Esophagus muscularis mucosa (tissue), 3 donors: ENCODE results near the gene ZFHX2.

Source experiments
- POLR2A ChIP-seq: fragments of 450-650 bp; IDR thresholded peaks from one replicate; pipeline ENCODE4 v1.6.1; 2017; ENCODE audit warnings: antibody characterized with exemption, moderate library complexity, mild to moderate bottlenecking, low read depth
- POLR2AphosphoS5 ChIP-seq, 2 donors: sonication (generic); formaldehyde crosslinking; IDR thresholded peaks; one replicate each; pipeline ENCODE4 v1.6.1; 2017; ENCODE audit warnings: antibody characterized with exemption in 2 of 2
- TF ChIP-seq, protein P1 (sequence below), 3 experiments: fragments of 200-600 bp in 2 of 3; fragments of 450-650 bp in 1 of 3; sonication (generic) in 2 of 3; IDR thresholded peaks; one replicate each; pipeline ENCODE4 v1.5.1; 2017 to 2019; ENCODE audit warnings: antibody characterized with exemption in 3 of 3, mild to moderate bottlenecking in 2 of 3, moderate library complexity in 1 of 3

DNA sequence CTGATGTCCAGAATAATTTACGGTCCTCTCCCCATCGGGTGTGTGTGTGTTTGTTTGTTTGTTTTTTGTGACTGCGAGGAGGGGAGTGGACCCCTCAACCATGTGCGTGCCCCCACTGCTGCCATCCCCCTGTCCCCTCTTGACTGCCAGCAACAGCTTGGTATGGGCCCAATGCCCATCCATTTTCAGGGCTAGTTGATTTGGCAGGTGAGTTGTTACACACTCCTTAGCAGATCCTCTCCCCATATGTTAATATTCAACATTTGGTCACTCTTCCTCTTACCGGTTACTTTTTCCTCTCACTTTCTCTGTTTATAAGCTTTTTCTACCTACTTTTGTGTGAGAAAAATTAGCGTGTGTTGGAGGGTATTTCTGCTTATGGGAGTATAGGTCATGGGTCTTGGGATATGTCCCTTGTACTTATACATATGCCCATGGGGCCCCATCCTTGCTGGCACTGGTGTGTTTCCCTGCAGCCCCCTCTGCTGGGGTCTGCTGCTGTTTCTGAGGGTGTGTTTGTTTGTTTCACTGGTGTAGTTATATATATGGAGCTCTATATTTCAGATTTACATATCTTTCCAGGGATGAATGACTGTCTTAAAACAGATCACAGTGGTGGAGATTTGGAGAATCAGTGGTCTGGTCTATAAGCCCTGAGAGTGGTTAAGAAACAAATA, 33.8 kb downstream of the ZFHX2 start:
- TF ChIP-seq, protein P1, sequence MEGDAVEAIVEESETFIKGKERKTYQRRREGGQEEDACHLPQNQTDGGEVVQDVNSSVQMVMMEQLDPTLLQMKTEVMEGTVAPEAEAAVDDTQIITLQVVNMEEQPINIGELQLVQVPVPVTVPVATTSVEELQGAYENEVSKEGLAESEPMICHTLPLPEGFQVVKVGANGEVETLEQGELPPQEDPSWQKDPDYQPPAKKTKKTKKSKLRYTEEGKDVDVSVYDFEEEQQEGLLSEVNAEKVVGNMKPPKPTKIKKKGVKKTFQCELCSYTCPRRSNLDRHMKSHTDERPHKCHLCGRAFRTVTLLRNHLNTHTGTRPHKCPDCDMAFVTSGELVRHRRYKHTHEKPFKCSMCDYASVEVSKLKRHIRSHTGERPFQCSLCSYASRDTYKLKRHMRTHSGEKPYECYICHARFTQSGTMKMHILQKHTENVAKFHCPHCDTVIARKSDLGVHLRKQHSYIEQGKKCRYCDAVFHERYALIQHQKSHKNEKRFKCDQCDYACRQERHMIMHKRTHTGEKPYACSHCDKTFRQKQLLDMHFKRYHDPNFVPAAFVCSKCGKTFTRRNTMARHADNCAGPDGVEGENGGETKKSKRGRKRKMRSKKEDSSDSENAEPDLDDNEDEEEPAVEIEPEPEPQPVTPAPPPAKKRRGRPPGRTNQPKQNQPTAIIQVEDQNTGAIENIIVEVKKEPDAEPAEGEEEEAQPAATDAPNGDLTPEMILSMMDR (IDR thresholded peaks at IDR 0.05), result no peak
- TF ChIP-seq POLR2A (no peak), POLR2AphosphoS5 (IDR thresholded peaks at IDR 0.05) (no peak)
